DOHH2 (cell line): ENCODE data around the gene TMEM184A.

ENCODE experiments used
- H3F3A ChIP-seq: fragments of 200-600 bp; sonication (generic), shearing (Covaris generic); 2 replicates; pipeline ENCODE4 v1.6.0; 2016; ENCODE audit warnings: antibody characterized with exemption, mild to moderate bottlenecking; ENCODE audit not compliant: control insufficient read depth, insufficient read depth
- H3K27ac ChIP-seq: fragments of 200-600 bp; sonication (generic); 2 replicates; pipeline ENCODE4 v1.5.1; 2014; ENCODE audit warnings: low read depth, mild to moderate bottlenecking, low read length, moderate library complexity
- H3K27me3 ChIP-seq: fragments of 200-600 bp; sonication (generic); 2 replicates; pipeline ENCODE4 v1.6.1; 2014; ENCODE audit warnings: mild to moderate bottlenecking, low read length, mixed read lengths; ENCODE audit not compliant: control insufficient read depth
- H3K36me3 ChIP-seq: fragments of 200-600 bp; sonication (generic); 2 replicates; pipeline ENCODE4 v1.6.1; 2014; ENCODE audit warnings: mild to moderate bottlenecking, low read length, moderate library complexity, mixed read lengths; ENCODE audit not compliant: control insufficient read depth
- H3K4me1 ChIP-seq: fragments of 200-600 bp; sonication (generic); 2 replicates; pipeline ENCODE4 v1.6.1; 2014; ENCODE audit warnings: mild to moderate bottlenecking, low read length, mixed read lengths; ENCODE audit not compliant: control insufficient read depth
- H3K4me2 ChIP-seq: fragments of 200-600 bp; sonication (generic); 2 replicates; pipeline ENCODE4 v1.6.0; 2014; ENCODE audit warnings: mild to moderate bottlenecking, low read length, moderate library complexity
- H3K4me3 ChIP-seq: fragments of 200-600 bp; sonication (generic); 2 replicates; pipeline ENCODE4 v1.5.1; 2014; ENCODE audit warnings: mild to moderate bottlenecking, low read length, mixed read lengths
- H3K79me2 ChIP-seq: fragments of 200-600 bp; sonication (generic); 2 replicates; pipeline ENCODE4 v1.6.1; 2014; ENCODE audit warnings: mild to moderate bottlenecking, low read length, mixed read lengths; ENCODE audit not compliant: control insufficient read depth
- H3K9me2 ChIP-seq: fragments of 200-600 bp; sonication (generic); replicated peaks from 2 replicates; pipeline ENCODE4 v1.6.1; 2014; ENCODE audit warnings: mild to moderate bottlenecking, low read length, mixed read lengths; ENCODE audit not compliant: control insufficient read depth
- H3K9me3 ChIP-seq: fragments of 200-600 bp; sonication (generic); 2 replicates; pipeline ENCODE4 v1.6.1; 2014; ENCODE audit warnings: antibody characterized with exemption, low read length, mixed read lengths; ENCODE audit not compliant: control insufficient read depth, insufficient read depth
- H4K20me1 ChIP-seq: fragments of 200-600 bp; sonication (generic); 2 replicates; pipeline ENCODE4 v1.6.0; 2014; ENCODE audit warnings: low read depth, mild to moderate bottlenecking, antibody characterized with exemption, low read length, moderate library complexity; ENCODE audit not compliant: control insufficient read depth, insufficient read depth
- CTCF ChIP-seq: fragments of 200-600 bp; sonication (generic); IDR thresholded peaks from one replicate; pipeline ENCODE4 v1.5.1; 2014; ENCODE audit warnings: antibody characterized with exemption, mild to moderate bottlenecking, low read depth, low read length; ENCODE audit not compliant: poor library complexity, severe bottlenecking
- EZH2phosphoT487 ChIP-seq: fragments of 200-600 bp; sonication (generic); IDR thresholded peaks from 2 replicates; pipeline ENCODE4 v1.6.1; 2017; ENCODE audit warnings: borderline replicate concordance, mild to moderate bottlenecking, antibody characterized with exemption, low read length, moderate library complexity, mixed read lengths

The TMEM184A gene

GRCh38 chr7:1494447-1494846 lies 61.6 kb downstream of the TMEM184A start:
- TF ChIP-seq CTCF (no peak), EZH2phosphoT487 (no peak)
- H3K9me2 ChIP-seq = no peaks in the 10 kb centered on the region
- no peaks in the 10 kb centered on the region for H3F3A ChIP-seq
- H3K9me3 ChIP-seq = no peaks in the 10 kb centered on the region
- H3K36me3 ChIP-seq = peaks cover 83% of the 10 kb centered on the region
- H4K20me1 ChIP-seq = peaks cover 14% of the 10 kb centered on the region
- H3K79me2 ChIP-seq = no peaks in the 10 kb centered on the region; the same call in 1 of the 2 replicates
- H3K4me2 ChIP-seq = no peak overlapping the region
- H3K27ac ChIP-seq = no peak overlapping the region
- H3K4me3 ChIP-seq = no peak overlapping the region
- no peaks in the 10 kb centered on the region for H3K27me3 ChIP-seq
- H3K4me1 ChIP-seq = no peaks in the 10 kb centered on the region

GRCh38 chr7:1493571-1493970 lies 62.4 kb downstream of the TMEM184A start:
- Histone ChIP-seq H3K36me3 (peaks cover 89% of the 10 kb centered on the region), H3K4me3 (no peak overlapping the region), H3K79me2 (no peaks in the 10 kb centered on the region; the same call in 1 of the 2 replicates), H3K9me2 (no peaks in the 10 kb centered on the region), H3K4me2 (no peak overlapping the region), H3K27ac (no peak overlapping the region), H3K9me3 (no peaks in the 10 kb centered on the region), H3K27me3 (no peaks in the 10 kb centered on the region), H3K4me1 (no peaks in the 10 kb centered on the region), H4K20me1 (peaks cover 14% of the 10 kb centered on the region), H3F3A (no peaks in the 10 kb centered on the region)
- TF ChIP-seq CTCF (no peak), EZH2phosphoT487 (no peak)

DNA sequence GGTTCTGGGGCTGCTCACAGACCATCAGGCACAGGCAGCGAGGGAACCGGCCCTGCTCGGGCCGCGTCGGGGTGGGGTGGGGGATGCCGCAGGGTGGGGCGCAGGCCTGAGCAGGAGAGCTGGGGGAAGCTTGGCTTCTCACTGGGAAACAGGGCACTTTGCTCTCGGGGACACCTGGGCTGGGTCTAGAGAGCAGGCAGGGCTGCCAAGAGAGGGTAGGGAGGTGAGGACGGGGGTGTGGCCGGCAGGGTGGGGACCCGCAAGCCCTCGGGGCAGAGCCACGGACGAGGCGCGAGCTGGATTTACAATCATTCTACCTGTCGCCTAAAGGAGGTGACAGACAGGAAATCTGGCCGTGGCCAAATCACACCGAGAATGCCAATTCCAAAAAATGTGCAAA lies 62.9 kb downstream of the TMEM184A start:
- Histone ChIP-seq H3K4me3 (no peak overlapping the region), H3K36me3 (peaks cover 91% of the 10 kb centered on the region), H3K27me3 (no peaks in the 10 kb centered on the region), H4K20me1 (peaks cover 14% of the 10 kb centered on the region), H3K4me1 (no peaks in the 10 kb centered on the region), H3K9me2 (no peaks in the 10 kb centered on the region), H3K27ac (no peak overlapping the region), H3K79me2 (no peaks in the 10 kb centered on the region; the same call in 1 of the 2 replicates), H3K4me2 (no peak overlapping the region), H3F3A (no peaks in the 10 kb centered on the region), H3K9me3 (no peaks in the 10 kb centered on the region)
- TF ChIP-seq EZH2phosphoT487 = no peak
- no peak for TF ChIP-seq CTCF
